ENCODE data around the gene MYH6. TPM values are rescaled to one million over a fixed set of nuclear protein-coding genes. Genes with fewer than 3 reads are reported as not detected.

The MYH6 gene
- total RNA-seq, 1 donor from 2014 or later: not detected

DNA sequence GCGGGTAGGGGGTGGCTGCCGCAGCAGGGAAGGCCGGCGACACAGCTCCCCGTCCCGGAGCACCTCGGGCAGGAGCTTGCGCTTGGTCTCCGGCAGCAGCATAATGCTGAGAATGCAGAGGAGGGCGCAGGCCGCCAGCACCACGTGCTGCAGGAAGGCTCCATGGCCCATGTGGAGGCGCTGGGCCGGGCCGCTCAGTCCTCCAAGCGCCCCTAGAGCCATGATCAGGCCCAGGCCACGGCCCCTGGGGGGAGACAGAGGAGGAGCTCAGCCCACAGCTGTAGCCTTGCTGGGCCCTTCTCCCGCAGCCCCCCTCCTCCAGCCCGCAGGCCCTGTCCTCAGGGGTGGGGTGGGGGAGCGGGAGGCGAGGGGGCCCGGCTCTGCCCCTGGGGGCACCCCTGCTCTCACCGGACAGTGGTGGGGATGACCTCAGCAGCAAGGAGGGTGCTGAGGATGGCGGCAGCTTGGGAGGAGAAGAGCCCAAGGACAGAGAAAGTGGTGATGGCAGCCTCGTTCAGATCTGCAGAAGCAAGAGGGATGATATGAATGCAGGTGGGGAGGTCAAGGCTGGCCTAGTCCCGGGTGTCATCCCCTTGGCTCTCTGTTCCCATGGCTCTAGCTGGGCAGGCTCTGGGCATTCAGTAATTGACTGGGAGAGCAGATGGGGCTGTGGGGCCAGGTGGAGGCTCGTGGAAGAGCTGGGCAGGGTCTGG, 61.2 kb downstream of the MYH6 start:
- H3K9me3 Mint-ChIP-seq (ENCODE audit: low read depth): no peaks in the 10 kb centered on the region
- peaks cover 7% of the 10 kb centered on the region for H3K36me3 Mint-ChIP-seq (ENCODE audit: low read depth)
- no peak overlapping the region for H3K27ac Mint-ChIP-seq (ENCODE audit: unreplicated experiment)
- H3K27me3 Mint-ChIP-seq (ENCODE audit: low read depth): no peaks in the 10 kb centered on the region
- H3K4me1 Mint-ChIP-seq (ENCODE audit: low read depth): peaks cover 3% of the 10 kb centered on the region
- DNase-seq (ENCODE audit: low spot score): no peak
- no peak overlapping the region for H3K4me3 Mint-ChIP-seq (ENCODE audit: unreplicated experiment)
- TF ChIP-seq, protein P1, sequence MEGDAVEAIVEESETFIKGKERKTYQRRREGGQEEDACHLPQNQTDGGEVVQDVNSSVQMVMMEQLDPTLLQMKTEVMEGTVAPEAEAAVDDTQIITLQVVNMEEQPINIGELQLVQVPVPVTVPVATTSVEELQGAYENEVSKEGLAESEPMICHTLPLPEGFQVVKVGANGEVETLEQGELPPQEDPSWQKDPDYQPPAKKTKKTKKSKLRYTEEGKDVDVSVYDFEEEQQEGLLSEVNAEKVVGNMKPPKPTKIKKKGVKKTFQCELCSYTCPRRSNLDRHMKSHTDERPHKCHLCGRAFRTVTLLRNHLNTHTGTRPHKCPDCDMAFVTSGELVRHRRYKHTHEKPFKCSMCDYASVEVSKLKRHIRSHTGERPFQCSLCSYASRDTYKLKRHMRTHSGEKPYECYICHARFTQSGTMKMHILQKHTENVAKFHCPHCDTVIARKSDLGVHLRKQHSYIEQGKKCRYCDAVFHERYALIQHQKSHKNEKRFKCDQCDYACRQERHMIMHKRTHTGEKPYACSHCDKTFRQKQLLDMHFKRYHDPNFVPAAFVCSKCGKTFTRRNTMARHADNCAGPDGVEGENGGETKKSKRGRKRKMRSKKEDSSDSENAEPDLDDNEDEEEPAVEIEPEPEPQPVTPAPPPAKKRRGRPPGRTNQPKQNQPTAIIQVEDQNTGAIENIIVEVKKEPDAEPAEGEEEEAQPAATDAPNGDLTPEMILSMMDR (IDR thresholded peaks at IDR 0.05): no peak

DNA sequence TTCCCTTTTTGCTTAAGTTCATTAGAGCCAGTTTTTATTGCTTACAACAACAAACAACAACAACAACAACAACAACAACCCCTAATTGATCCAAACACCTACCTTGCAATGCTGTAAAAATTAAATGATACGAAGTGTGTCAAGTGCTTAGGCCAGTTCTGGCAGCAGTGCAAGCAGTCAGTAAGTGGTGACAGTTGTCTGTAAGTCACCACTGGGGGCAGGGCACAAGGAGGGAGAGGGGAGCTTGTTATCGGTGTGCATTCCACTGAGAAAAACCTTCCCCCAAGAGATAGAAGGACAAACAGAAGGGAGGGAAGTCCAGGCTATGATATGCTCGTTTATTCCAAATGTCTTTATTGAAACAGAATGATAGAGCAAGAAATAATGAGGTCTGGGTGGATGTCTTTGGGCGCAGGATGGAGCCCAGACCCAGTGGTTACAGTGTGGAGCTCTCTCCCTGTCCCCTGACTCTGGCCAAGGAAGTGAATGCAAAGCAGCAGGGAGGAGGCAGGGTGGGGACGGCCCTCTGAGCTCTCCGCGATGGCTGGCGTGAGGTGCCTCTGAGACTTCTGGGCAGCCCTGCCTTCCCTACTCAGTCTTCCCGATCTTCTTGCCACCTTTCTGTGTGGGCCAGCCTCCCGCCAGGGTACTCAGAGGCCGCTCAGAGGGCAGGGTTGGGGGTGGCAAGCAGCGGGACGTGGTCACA, 61.9 kb downstream of the MYH6 start:
- DNase-seq (ENCODE audit: low spot score): no peak
- no peaks in the 10 kb centered on the region for H3K9me3 Mint-ChIP-seq (ENCODE audit: low read depth)
- TF ChIP-seq, protein P1 (IDR thresholded peaks at IDR 0.05): no peak
- peaks cover 7% of the 10 kb centered on the region for H3K36me3 Mint-ChIP-seq (ENCODE audit: low read depth)
- no peak overlapping the region for H3K27ac Mint-ChIP-seq (ENCODE audit: unreplicated experiment)
- no peaks in the 10 kb centered on the region for H3K27me3 Mint-ChIP-seq (ENCODE audit: low read depth)
- H3K4me3 Mint-ChIP-seq (ENCODE audit: unreplicated experiment): no peak overlapping the region
- H3K4me1 Mint-ChIP-seq (ENCODE audit: low read depth): peaks cover under 1% of the 10 kb centered on the region

DNA sequence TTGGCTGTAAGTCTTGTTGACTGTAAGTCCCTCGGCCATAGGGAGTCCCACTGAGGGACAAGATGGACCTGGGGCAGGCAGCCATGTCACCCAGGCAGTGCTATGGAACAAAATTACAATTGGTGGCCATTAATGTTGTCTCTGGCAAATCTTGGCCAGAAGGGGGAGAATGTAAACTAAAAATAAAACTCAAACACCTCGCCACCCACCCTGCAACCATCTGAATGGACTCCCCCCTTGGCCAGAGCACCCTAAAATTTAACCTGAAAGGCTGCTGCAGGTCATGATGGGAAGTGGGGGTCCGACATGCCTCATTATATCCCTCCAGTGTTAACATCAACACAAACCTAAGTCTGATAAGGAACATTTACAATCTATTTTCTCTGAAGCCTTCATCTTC, 63.6 kb downstream of the MYH6 start:
- TF ChIP-seq, protein P1 (IDR thresholded peaks at IDR 0.05): peak; percentile 50
- Mint-ChIP-seq H3K27me3 (ENCODE audit: low read depth) (no peaks in the 10 kb centered on the region), H3K9me3 (ENCODE audit: low read depth) (peaks cover 8% of the 10 kb centered on the region), H3K4me3 (ENCODE audit: unreplicated experiment) (no peak overlapping the region), H3K4me1 (ENCODE audit: low read depth) (no peaks in the 10 kb centered on the region), H3K27ac (ENCODE audit: unreplicated experiment) (no peak overlapping the region), H3K36me3 (ENCODE audit: low read depth) (peaks cover 4% of the 10 kb centered on the region)
- no peak for DNase-seq (ENCODE audit: low spot score)

DNA sequence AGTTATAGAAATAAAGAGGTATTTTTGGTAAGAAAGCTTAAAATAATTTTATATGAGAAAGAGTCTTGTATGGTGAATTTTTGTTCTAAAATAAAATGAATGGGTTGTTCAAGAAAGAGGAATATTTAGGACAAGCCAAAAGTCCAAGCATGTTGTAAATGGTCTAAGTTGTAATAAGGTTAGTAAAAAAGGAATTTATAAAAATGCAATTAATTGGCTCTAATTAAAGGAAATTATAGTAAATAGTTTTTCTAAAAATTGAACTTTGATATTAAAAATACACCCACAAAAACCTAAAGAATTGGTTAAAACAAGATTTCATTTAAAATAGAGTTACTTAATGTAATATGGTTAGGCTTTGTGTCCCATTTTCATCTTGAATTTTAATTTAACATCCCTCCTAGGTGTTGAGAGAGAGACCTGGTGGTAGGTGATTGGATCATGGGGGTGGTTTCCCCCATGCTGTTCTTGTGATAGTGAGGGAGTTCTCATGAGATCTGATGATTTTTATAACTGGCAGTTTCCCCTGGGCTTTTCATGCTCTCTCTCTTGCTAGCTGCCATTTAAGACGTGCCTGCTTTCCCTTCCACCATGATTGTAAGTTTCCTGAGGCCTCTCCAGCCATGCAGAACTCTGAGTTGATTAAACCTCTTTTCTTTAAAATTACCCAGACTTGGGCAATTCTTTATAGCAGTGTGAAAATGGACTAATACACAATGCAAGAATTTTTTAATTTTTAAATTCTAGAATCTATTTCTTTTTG, 68.4 kb downstream of the MYH6 start:
- peaks cover 7% of the 10 kb centered on the region for H3K27me3 Mint-ChIP-seq (ENCODE audit: low read depth)
- peaks cover 2% of the 10 kb centered on the region for H3K36me3 Mint-ChIP-seq (ENCODE audit: low read depth)
- no peak for DNase-seq (ENCODE audit: low spot score)
- H3K9me3 Mint-ChIP-seq (ENCODE audit: low read depth): peaks cover 10% of the 10 kb centered on the region
- no peaks in the 10 kb centered on the region for H3K4me1 Mint-ChIP-seq (ENCODE audit: low read depth)
- H3K4me3 Mint-ChIP-seq (ENCODE audit: unreplicated experiment): no peak overlapping the region
- TF ChIP-seq, protein P1 (IDR thresholded peaks at IDR 0.05): no peak
- H3K27ac Mint-ChIP-seq (ENCODE audit: unreplicated experiment): no peak overlapping the region

DNA sequence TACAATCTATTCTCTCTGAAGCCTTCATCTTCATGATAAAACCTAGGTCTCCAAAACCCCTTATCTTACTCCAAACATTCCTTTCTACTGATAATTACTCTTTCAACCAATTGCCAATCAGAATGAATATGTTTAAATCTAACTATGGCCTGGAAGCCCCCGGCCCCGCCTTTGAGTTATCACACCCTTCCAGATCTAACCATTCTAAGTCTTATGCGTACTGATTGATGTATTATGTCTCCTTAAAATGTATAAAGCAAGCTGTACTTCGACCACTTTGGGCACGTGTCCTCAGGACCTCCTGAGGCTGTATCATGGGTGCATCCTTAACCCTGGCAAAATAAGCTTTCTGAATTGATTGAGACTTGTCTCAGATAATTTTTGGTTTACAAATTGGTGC, 72.5 kb downstream of the MYH6 start:
- TF ChIP-seq, protein P1 (IDR thresholded peaks at IDR 0.05): no peak
- peaks cover 2% of the 10 kb centered on the region for H3K36me3 Mint-ChIP-seq (ENCODE audit: low read depth)
- no peak for DNase-seq (ENCODE audit: low spot score)
- no peak overlapping the region for H3K4me3 Mint-ChIP-seq (ENCODE audit: unreplicated experiment)
- peaks cover 10% of the 10 kb centered on the region for H3K9me3 Mint-ChIP-seq (ENCODE audit: low read depth)
- H3K27ac Mint-ChIP-seq (ENCODE audit: unreplicated experiment): no peak overlapping the region
- peaks cover 7% of the 10 kb centered on the region for H3K27me3 Mint-ChIP-seq (ENCODE audit: low read depth)
- no peaks in the 10 kb centered on the region for H3K4me1 Mint-ChIP-seq (ENCODE audit: low read depth)
